ENCODE results near the gene PHLDA2. TPM values are rescaled to one million over a fixed set of nuclear protein-coding genes. Genes with fewer than 3 reads are reported as not detected.

PHLDA2 gene
- total and polyA plus RNA-seq, 2 donors (not counting 1 experiment from before 2014, with no cell fraction given) = 1.4 TPM; not detected in 1

- Histone ChIP-seq H3K4me3 (ENCODE audit: control extremely low read depth in 1 of 5, extremely low read depth in 1 of 5, insufficient read depth in 1 of 5, low read depth in 2 of 5, low read length in 4 of 5) (no peak overlapping the region), H4K20me1 (ENCODE audit: control insufficient read depth, insufficient read depth, low read length, poor library complexity, severe bottlenecking) (peaks cover 3% of the 10 kb centered on the region), H3K9me3 (ENCODE audit: control extremely low read depth in 1 of 3, control insufficient read depth in 2 of 3, insufficient read depth in 1 of 3, low read length in 2 of 3) (peaks cover 0 to 29% (median 10%) of the 10 kb centered on the region in 3 donors), H3K9ac (ENCODE audit: low read length) (no peak overlapping the region), H3K79me2 (ENCODE audit: control insufficient read depth, insufficient read depth, low read length) (no peaks in the 10 kb centered on the region), H2AFZ (ENCODE audit: insufficient read depth, low read depth, low read length, poor library complexity, severe bottlenecking) (no peak overlapping the region), H3K27ac (ENCODE audit: low read length in 2 of 2) (no peak overlapping the region), H3K4me2 (replicated peaks; ENCODE audit: low read depth, low read length, poor library complexity, severe bottlenecking) (no peak overlapping the region), H3K27me3 (replicated peaks in 1 of 4; ENCODE audit: control extremely low read depth in 1 of 4, control insufficient read depth in 3 of 4, insufficient read depth in 4 of 4, low read length in 3 of 4) (peaks cover 0 to 31% (median 10%) of the 10 kb centered on the region in 4 experiments), H3K36me3 (replicated peaks in 1 of 2; ENCODE audit: control extremely low read depth in 1 of 2, control insufficient read depth in 1 of 2, extremely low read depth in 1 of 2, insufficient read depth in 2 of 2, low read length in 1 of 2) (no peaks in the 10 kb centered on the region), H3K4me1 (ENCODE audit: control insufficient read depth in 2 of 2, insufficient read depth in 2 of 2, low read length in 2 of 2) (peaks cover 11 to 14% of the 10 kb centered on the region in 2 donors)
- Mint-ChIP-seq H3K27me3 (peaks cover 8% of the 10 kb centered on the region), H3K27ac (no peak overlapping the region), H3K4me1 (peaks cover 7% of the 10 kb centered on the region), H3K9me3 (ENCODE audit: insufficient read depth) (peaks cover 11% of the 10 kb centered on the region), H3K4me3 (no peak overlapping the region)
- ATAC-seq (ENCODE audit: low read depth) (no peak), DNase-seq (no peak)
- WGBS (ENCODE audit: insufficient coverage) = 88% methylated on average over 13 of the region's 14 CpGs
- ChIA-PET POLR2A (no interaction called here), CTCF (no interaction called here)
- TF ChIP-seq CTCF (IDR thresholded peaks at IDR 0.05) = no peak
- no peak for TF ChIP-seq EZH2 (IDR thresholded peaks at IDR 0.05; ENCODE audit: borderline replicate concordance, insufficient read depth, low read depth, low read length, poor library complexity, severe bottlenecking)
- intact Hi-C loops (cut with micrococcal nuclease) = no loop called here
Observed at GRCh38 chr11:2934611-2935239, 5.5 kb upstream of the PHLDA2 start.

GRCh38 chr11:2934021-2934550, 4.9 kb upstream of the PHLDA2 start:
- Histone ChIP-seq H4K20me1 (ENCODE audit: control insufficient read depth, insufficient read depth, low read length, poor library complexity, severe bottlenecking) (peaks cover 5% of the 10 kb centered on the region), H3K4me3 (ENCODE audit: control extremely low read depth in 1 of 5, extremely low read depth in 1 of 5, insufficient read depth in 1 of 5, low read depth in 2 of 5, low read length in 4 of 5) (no peak overlapping the region), H3K27me3 (replicated peaks in 1 of 4; ENCODE audit: control extremely low read depth in 1 of 4, control insufficient read depth in 3 of 4, insufficient read depth in 4 of 4, low read length in 3 of 4) (peaks cover 0 to 34% (median 11%) of the 10 kb centered on the region in 4 experiments), H3K4me1 (ENCODE audit: control insufficient read depth in 2 of 2, insufficient read depth in 2 of 2, low read length in 2 of 2) (peaks cover 14 to 18% of the 10 kb centered on the region in 2 donors), H3K79me2 (ENCODE audit: control insufficient read depth, insufficient read depth, low read length) (no peaks in the 10 kb centered on the region), H3K36me3 (replicated peaks in 1 of 2; ENCODE audit: control extremely low read depth in 1 of 2, control insufficient read depth in 1 of 2, extremely low read depth in 1 of 2, insufficient read depth in 2 of 2, low read length in 1 of 2) (no peaks in the 10 kb centered on the region), H3K9ac (ENCODE audit: low read length) (no peak overlapping the region), H3K27ac (ENCODE audit: low read length in 2 of 2) (no peak overlapping the region), H3K9me3 (ENCODE audit: control extremely low read depth in 1 of 3, control insufficient read depth in 2 of 3, insufficient read depth in 1 of 3, low read length in 2 of 3) (peaks cover 0 to 23% (median 8%) of the 10 kb centered on the region in 3 donors), H2AFZ (ENCODE audit: insufficient read depth, low read depth, low read length, poor library complexity, severe bottlenecking) (no peak overlapping the region), H3K4me2 (replicated peaks; ENCODE audit: low read depth, low read length, poor library complexity, severe bottlenecking) (no peak overlapping the region)
- intact Hi-C loops (cut with micrococcal nuclease) = no loop called here
- Mint-ChIP-seq H3K4me3 (no peak overlapping the region), H3K27me3 (peaks cover 9% of the 10 kb centered on the region), H3K27ac (no peak overlapping the region), H3K9me3 (ENCODE audit: insufficient read depth) (peaks cover 11% of the 10 kb centered on the region), H3K4me1 (peaks cover 8% of the 10 kb centered on the region)
- DNase-seq (no peak), ATAC-seq (ENCODE audit: low read depth) (no peak)
- POLR2A ChIA-PET = no interaction called here
- no peak for TF ChIP-seq CTCF (IDR thresholded peaks at IDR 0.05)
- TF ChIP-seq EZH2 (IDR thresholded peaks at IDR 0.05; ENCODE audit: borderline replicate concordance, insufficient read depth, low read depth, low read length, poor library complexity, severe bottlenecking) = no peak
- CTCF ChIA-PET = interaction anchor here (3.1 kb wide), 1 partner anchor 157 kb away, joined by 12 read pairs; no protein-coding TSS in a partner anchor
- WGBS (ENCODE audit: insufficient coverage) = 90% methylated on average over 6 of the region's 7 CpGs

Data from B cell (primary cell).